ENCODE data around the gene OPA1.

OPA1 gene

DNA sequence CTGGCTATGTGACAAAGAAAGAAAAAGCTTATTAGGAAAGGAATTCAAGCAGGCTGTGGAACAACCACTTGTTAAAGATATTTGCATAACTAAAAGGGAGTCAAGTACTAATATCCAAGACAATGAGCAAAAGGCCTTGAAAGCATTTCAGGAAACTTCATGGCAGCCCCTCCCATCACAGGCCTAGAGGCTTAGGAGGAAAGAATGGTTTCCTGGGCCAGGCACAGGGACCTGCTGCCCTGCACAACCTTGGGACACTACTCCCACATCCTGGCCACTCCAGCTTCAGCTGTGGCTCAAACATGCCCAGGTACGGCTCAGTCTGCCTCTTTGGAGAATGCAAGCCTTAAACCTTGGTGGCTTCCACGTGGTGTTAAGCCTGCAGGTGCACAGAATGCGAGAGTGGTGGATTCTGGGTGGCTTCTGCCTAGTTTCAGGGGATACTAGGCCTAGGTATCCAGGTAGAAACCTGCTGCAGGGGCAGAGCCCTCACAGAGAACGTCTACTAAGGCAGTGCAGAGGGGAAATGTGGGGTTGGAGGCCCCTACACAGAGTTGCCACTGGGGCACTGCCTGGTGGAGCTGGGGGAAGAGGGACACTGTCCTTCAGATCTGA, 121.6 kb downstream of the OPA1 start:
- no peak overlapping the region for H3K4me3 ChIP-seq (ENCODE audit: low read depth, low read length)
- DNase-seq (ENCODE audit: low read depth) = no peak

DNA sequence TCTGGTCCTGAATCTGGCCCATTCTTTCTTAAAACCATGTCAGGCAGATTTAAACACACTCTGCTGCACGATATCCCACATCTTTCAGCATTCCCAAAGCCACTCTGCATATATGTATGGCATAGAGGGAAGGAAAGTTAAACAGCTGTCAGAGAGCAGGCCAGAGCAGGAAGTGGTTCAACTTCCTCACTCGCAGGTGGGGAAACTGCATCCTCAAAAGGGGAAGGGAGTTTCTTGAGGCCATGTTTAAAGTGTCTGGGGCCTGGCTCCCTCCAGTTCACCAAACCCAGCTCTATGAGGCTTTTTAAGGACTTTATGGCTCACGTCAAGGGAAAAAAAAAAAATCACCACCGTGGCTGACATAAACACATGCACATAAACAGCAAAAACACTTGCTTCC, 123.1 kb downstream of the OPA1 start:
- TF ChIP-seq, protein P1, sequence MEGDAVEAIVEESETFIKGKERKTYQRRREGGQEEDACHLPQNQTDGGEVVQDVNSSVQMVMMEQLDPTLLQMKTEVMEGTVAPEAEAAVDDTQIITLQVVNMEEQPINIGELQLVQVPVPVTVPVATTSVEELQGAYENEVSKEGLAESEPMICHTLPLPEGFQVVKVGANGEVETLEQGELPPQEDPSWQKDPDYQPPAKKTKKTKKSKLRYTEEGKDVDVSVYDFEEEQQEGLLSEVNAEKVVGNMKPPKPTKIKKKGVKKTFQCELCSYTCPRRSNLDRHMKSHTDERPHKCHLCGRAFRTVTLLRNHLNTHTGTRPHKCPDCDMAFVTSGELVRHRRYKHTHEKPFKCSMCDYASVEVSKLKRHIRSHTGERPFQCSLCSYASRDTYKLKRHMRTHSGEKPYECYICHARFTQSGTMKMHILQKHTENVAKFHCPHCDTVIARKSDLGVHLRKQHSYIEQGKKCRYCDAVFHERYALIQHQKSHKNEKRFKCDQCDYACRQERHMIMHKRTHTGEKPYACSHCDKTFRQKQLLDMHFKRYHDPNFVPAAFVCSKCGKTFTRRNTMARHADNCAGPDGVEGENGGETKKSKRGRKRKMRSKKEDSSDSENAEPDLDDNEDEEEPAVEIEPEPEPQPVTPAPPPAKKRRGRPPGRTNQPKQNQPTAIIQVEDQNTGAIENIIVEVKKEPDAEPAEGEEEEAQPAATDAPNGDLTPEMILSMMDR (IDR thresholded peaks at IDR 0.05; ENCODE audit: insufficient read depth, low read depth, low read length, missing control alignments) = no peak
- DNase-seq (ENCODE audit: low read depth) = no peak
- no peak overlapping the region for H3K4me3 ChIP-seq (ENCODE audit: low read depth, low read length)

More for the DNA sequence above, 121.6 kb downstream of the OPA1 start:
- TF ChIP-seq, protein P1 (IDR thresholded peaks at IDR 0.05; ENCODE audit: insufficient read depth, low read depth, low read length, missing control alignments) = no peak

DNA sequence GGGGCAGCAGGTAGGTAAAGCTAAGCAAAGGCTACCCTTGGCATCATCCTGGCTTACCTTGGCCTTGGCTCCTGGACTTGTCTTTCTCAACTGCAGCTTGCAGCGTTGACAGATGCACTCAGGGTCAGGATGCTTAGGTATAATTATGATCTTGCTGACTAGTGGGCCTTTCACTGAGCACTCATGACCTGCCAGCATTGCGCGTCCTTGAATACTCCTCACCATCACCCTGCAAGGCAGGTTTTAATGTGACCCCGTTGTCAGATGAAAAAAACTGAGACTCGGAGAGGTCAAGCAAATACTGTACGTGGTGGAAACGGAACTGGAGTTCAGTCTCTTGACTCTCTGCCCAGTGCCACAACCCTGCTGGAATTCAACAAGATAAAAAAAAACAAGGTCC, 126.7 kb downstream of the OPA1 start:
- DNase-seq (ENCODE audit: low read depth) = no peak
- H3K4me3 ChIP-seq (ENCODE audit: low read depth, low read length) = no peak overlapping the region
- TF ChIP-seq, protein P1 (IDR thresholded peaks at IDR 0.05; ENCODE audit: insufficient read depth, low read depth, low read length, missing control alignments) = no peak

DNA sequence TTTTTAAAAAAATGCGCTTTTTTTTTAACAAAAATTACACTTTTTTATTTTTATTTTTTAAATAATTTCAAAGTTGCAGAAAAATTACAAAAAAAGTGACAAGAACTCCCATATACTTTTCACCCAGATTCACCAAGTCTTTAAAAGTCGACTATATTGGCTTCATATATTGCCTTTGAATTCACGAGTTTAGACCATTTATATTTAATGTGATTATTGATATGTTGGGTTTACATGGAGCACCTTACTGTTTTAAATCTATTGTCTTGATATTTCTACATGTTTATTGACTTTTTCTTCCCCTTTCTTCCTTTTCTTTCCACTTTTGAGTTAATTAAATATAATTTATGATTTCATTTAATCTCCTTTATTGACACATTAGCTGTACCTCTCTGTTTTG, 127.2 kb downstream of the OPA1 start:
- TF ChIP-seq, protein P1 (IDR thresholded peaks at IDR 0.05; ENCODE audit: insufficient read depth, low read depth, low read length, missing control alignments) = no peak
- no peak overlapping the region for H3K4me3 ChIP-seq (ENCODE audit: low read depth, low read length)
- DNase-seq (ENCODE audit: low read depth) = no peak

DNA sequence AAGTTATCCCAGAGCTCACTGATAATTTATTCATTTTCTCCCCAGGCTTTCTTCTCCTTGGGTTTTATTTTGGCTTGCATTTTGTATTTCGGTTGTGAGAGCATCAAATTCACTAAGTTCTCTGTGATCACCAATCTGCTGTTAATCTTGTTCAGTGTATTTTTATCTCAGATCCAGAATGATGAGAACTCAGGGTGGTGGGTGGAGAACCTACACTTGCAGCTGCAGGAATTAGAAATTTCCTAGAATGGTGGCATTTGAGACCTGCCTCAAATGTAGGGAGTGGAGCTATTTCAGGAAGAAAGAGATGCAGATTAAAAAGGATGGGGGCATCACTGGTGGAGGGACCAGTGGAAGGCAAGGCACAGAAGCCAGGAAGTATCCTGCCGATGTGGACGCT, 129.6 kb downstream of the OPA1 start:
- TF ChIP-seq, protein P1 (IDR thresholded peaks at IDR 0.05; ENCODE audit: insufficient read depth, low read depth, low read length, missing control alignments) = no peak
- no peak for DNase-seq (ENCODE audit: low read depth)
- H3K4me3 ChIP-seq (ENCODE audit: low read depth, low read length) = no peak overlapping the region

DNA sequence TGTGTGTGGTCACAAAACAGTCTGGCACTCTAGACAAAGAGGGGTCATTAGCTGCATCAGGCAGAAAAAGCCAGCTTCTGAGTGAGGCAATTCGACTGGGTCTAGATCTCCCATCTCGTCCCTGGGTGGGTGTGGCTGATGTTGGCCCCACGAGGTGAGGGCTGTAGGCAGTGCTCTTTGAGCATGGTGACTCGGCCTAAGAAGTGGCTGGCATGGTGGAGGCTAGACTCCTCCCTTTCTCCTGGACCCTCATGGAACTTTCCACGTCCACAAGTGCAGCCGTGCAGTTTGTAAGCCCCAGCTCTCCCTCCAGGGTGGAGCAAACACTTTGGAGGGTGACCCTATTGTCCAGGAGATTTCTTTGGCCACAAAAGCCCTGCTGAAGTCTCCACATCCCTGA, 134.1 kb downstream of the OPA1 start:
- H3K4me3 ChIP-seq (ENCODE audit: low read depth, low read length) = no peak overlapping the region
- TF ChIP-seq, protein P1 (IDR thresholded peaks at IDR 0.05; ENCODE audit: insufficient read depth, low read depth, low read length, missing control alignments) = no peak
- no peak for DNase-seq (ENCODE audit: low read depth)

DNA sequence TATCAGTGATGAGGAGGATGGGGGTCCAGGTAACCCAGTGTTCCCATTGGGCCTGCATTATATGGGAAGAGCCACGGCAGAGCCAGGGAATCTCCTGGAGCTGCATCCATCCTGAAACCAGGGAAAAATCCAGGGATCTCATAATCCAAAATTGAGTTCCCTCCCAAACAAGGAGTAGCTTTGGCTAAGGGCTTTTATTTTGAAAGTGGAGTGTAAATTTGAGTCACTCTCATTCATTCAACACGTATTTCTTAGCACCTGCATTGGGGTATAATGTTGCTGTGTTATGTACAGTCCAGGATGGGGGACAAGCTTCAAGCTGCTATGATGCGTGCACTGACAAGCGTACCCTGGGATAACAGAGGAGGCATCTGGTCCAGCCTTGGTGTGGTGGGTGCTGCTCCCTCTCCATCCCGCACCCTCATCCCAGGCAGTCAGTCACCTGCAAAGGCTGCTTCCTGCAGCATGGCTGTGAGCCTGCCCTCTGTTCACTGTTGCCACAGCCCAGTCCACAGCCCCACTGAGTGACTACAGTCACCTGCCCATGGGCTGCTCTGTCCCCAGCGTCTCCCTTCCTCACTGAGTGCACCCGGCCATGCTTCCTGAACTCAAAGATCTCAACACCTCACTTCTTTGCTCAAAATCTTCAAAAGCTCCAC, 135.6 kb downstream of the OPA1 start:
- no peak overlapping the region for H3K4me3 ChIP-seq (ENCODE audit: low read depth, low read length)
- TF ChIP-seq, protein P1 (IDR thresholded peaks at IDR 0.05; ENCODE audit: insufficient read depth, low read depth, low read length, missing control alignments) = no peak
- DNase-seq (ENCODE audit: low read depth) = no peak

Measured in GM12865 (cell line).